SK-N-SH (cell line): Measurements from ENCODE around the gene TGFBR3L. TPM values are rescaled to one million over a fixed set of nuclear protein-coding genes. Genes with fewer than 3 reads are reported as not detected.

Experiments used
- CTCF ChIA-PET: fragments of 300-600, 350-600 bp; formaldehyde crosslinking; extraction: SDS; loops from one replicate; lab custom pipeline; 2021; lab: Yijun Ruan, JAX
- POLR2A ChIA-PET: fragments of 350-600 bp; sonication (Branson Sonifier 250); formaldehyde crosslinking; extraction: SDS; loops from one replicate; lab custom pipeline; 2020; ENCODE audit warnings: antibody characterized with exemption, inconsistent platforms; lab: Yijun Ruan, JAX
- DNase-seq: peaks from one replicate; pipeline ENCODE4 v3.0.0; 2012
- H2AFZ ChIP-seq: fragments of 200-600 bp; sonication (generic); 2 replicates; pipeline ENCODE4 v1.8.1; 2016; ENCODE audit warnings: antibody characterized with exemption, mild to moderate bottlenecking, low read depth
- H3F3A ChIP-seq: fragments of 200-600 bp; sonication (generic); replicated peaks from 2 replicates; pipeline ENCODE3; 2016; ENCODE audit warnings: antibody characterized with exemption, mild to moderate bottlenecking; ENCODE audit not compliant: insufficient read depth
- H3K27ac ChIP-seq, 2 experiments: fragments of 200-500 bp in 1 of 2; fragments of 200-600 bp in 1 of 2; sonication (Bioruptor generic) in 1 of 2; sonication (generic), shearing (Covaris generic) in 1 of 2; 2 replicates each; pipeline versions ENCODE4 v1.5.1 to v1.6.1; 2014 to 2016; ENCODE audit warnings: low read depth in 2 of 2, inconsistent platforms in 1 of 2, low read length in 1 of 2, mild to moderate bottlenecking in 1 of 2, mixed read lengths in 1 of 2
- H3K27me3 ChIP-seq: fragments of 200-600 bp; sonication (generic), shearing (Covaris generic); 2 replicates; pipeline ENCODE4 v1.6.1; 2016; ENCODE audit warnings: mixed run types; ENCODE audit not compliant: insufficient read depth
- H3K36me3 ChIP-seq, 2 experiments: fragments of 200-500 bp in 1 of 2; fragments of 200-600 bp in 1 of 2; sonication (Bioruptor generic) in 1 of 2; sonication (generic) in 1 of 2; replicated peaks in 1 of 2; 2 replicates each; pipeline versions ENCODE3 to v1.5.1; 2014 to 2016; ENCODE audit warnings: low read length in 1 of 2, mild to moderate bottlenecking in 1 of 2; ENCODE audit not compliant: insufficient read depth in 2 of 2, control insufficient read depth in 1 of 2
- H3K4me1 ChIP-seq, 2 experiments: fragments of 200-500 bp in 1 of 2; fragments of 200-600 bp in 1 of 2; sonication (Bioruptor generic) in 1 of 2; sonication (generic), shearing (Covaris generic) in 1 of 2; 2 replicates each; pipeline versions ENCODE4 v1.5.1 to v1.6.1; 2014 to 2016; ENCODE audit warnings: low read depth in 1 of 2, low read length in 1 of 2, mixed run types in 1 of 2; ENCODE audit not compliant: insufficient read depth in 2 of 2, control insufficient read depth in 1 of 2
- H3K4me2 ChIP-seq: fragments of 200-600 bp; sonication (generic), shearing (Covaris generic); 2 replicates; pipeline ENCODE4 v1.6.1; 2017; ENCODE audit warnings: mixed run types
- H3K4me3 ChIP-seq, 2 experiments: fragments of 200-500 bp in 1 of 2; fragments of 200-600 bp in 1 of 2; sonication (Bioruptor generic) in 1 of 2; sonication (generic), shearing (Covaris generic) in 1 of 2; 2 replicates each; pipeline versions ENCODE4 v1.5.1 to v1.8.1; 2014 to 2016; ENCODE audit warnings: low read depth in 2 of 2, inconsistent platforms in 1 of 2, low read length in 1 of 2, mild to moderate bottlenecking in 1 of 2, mixed read lengths in 1 of 2, moderate library complexity in 1 of 2
- H3K79me2 ChIP-seq: fragments of 200-600 bp; sonication (generic); 2 replicates; pipeline ENCODE4 v1.8.1; 2017; ENCODE audit warnings: mild to moderate bottlenecking; ENCODE audit not compliant: insufficient read depth
- H3K9ac ChIP-seq: fragments of 200-600 bp; sonication (generic); 2 replicates; pipeline ENCODE4 v1.6.1; 2017; ENCODE audit warnings: mixed run types
- H3K9me2 ChIP-seq: fragments of 200-600 bp; sonication (generic); 2 replicates; pipeline ENCODE4 v1.6.1; 2017; ENCODE audit warnings: mixed run types
- H3K9me3 ChIP-seq: fragments of 200-600 bp; sonication (generic); 2 replicates; pipeline ENCODE4 v1.6.1; 2017; ENCODE audit warnings: mixed run types, mild to moderate bottlenecking, moderate library complexity
- H4K20me1 ChIP-seq: fragments of 200-600 bp; sonication (generic); 2 replicates; pipeline ENCODE4 v1.6.1; 2017; ENCODE audit warnings: mild to moderate bottlenecking, mixed run types; ENCODE audit not compliant: insufficient read depth
- ELF1 ChIP-seq: IDR thresholded peaks from 2 replicates; pipeline ENCODE4 v1.4.0; 2012
- FOSL2 ChIP-seq: IDR thresholded peaks from 2 replicates; pipeline ENCODE4 v1.4.0; 2012; ENCODE audit warnings: low read depth, mild to moderate bottlenecking, moderate library complexity, borderline replicate concordance
- FOXJ3 ChIP-seq: sonication (generic); formaldehyde crosslinking; IDR thresholded peaks from 2 replicates; pipeline ENCODE4 v1.5.1; 2020; ENCODE audit warnings: mild to moderate bottlenecking, missing genetic modification reagents
- FOXM1 ChIP-seq: IDR thresholded peaks from 2 replicates; pipeline ENCODE4 v1.4.0; 2012; ENCODE audit warnings: low read depth, mild to moderate bottlenecking
- JUND ChIP-seq: IDR thresholded peaks from 2 replicates; pipeline ENCODE4 v1.4.0; 2012
- MEF2A ChIP-seq: IDR thresholded peaks from 2 replicates; pipeline ENCODE4 v1.4.0; 2012; ENCODE audit warnings: low read depth, borderline replicate concordance
- MXI1 ChIP-seq: IDR thresholded peaks from 2 replicates; pipeline ENCODE4 v1.6.1; 2012; ENCODE audit warnings: mild to moderate bottlenecking, low read depth, low read length, improper control_type of control experiment
- NFIC ChIP-seq: IDR thresholded peaks from 2 replicates; pipeline ENCODE4 v1.4.0; 2012; ENCODE audit warnings: borderline replicate concordance
- PBX3 ChIP-seq: IDR thresholded peaks from 2 replicates; pipeline ENCODE4; 2012
- RAD21 ChIP-seq: IDR thresholded peaks from 2 replicates; pipeline ENCODE4 v1.6.1; 2012; ENCODE audit warnings: mild to moderate bottlenecking, low read length
- REST ChIP-seq: IDR thresholded peaks from 2 replicates; pipeline ENCODE4 v1.6.1; 2012; ENCODE audit warnings: mild to moderate bottlenecking, low read depth, low read length, moderate library complexity
- RFX5 ChIP-seq: IDR thresholded peaks from 2 replicates; pipeline ENCODE4 v1.6.1; 2012; ENCODE audit warnings: mild to moderate bottlenecking, improper control_type of control experiment, low read length
- RXRA ChIP-seq: IDR thresholded peaks from 2 replicates; pipeline ENCODE4 v1.4.0; 2012; ENCODE audit warnings: low read depth, mild to moderate bottlenecking, borderline replicate concordance
- SMC3 ChIP-seq: IDR thresholded peaks from 2 replicates; pipeline ENCODE4 v1.6.1; 2012; ENCODE audit warnings: low read depth, low read length, improper control_type of control experiment
- TEAD4 ChIP-seq: IDR thresholded peaks from 2 replicates; pipeline ENCODE4 v1.4.0; 2012; ENCODE audit warnings: mild to moderate bottlenecking, borderline replicate concordance; ENCODE audit not compliant: insufficient read depth
- USF1 ChIP-seq: IDR thresholded peaks from 2 replicates; pipeline ENCODE4 v1.4.0; 2012; ENCODE audit warnings: low read depth, borderline replicate concordance
- USF2 ChIP-seq: fragments of 150-350 bp; IDR thresholded peaks from 2 replicates; pipeline ENCODE4 v1.6.1; 2017; ENCODE audit warnings: antibody characterized with exemption, low read length, low read depth, borderline replicate concordance
- ZBTB33 ChIP-seq: IDR thresholded peaks from 2 replicates; pipeline ENCODE4 v1.4.0; 2012; ENCODE audit warnings: low read depth, borderline replicate concordance
- WGBS: methylation state at CpG from one replicate; pipeline ENCODE4 v1.1.6; 2017; ENCODE audit warnings: low lambda C conversion rate; 5-methylcytosine and 5-hydroxymethylcytosine counted together
- polyA plus RNA-seq, 3 experiments: library from polyadenylated mRNA; depleted of rRNA; stranded (reverse); fragments of >200 nt; gene quantifications; 2 replicates each; pipeline ENCODE4 v1.2.3, GENCODE V29; 2012

Gene TGFBR3L
- polyA plus RNA-seq, 1 of the 3 experiments (the other 2 are of a cell fraction) = 0.87 TPM

- Histone ChIP-seq H3K9me2 (no peaks in the 10 kb centered on the region), H3K79me2 (no peaks in the 10 kb centered on the region), H2AFZ (no peak overlapping the region), H3K36me3 (no peaks in the 10 kb centered on the region), H3K27ac (no peak overlapping the region), H3F3A (no peaks in the 10 kb centered on the region), H3K9me3 (no peaks in the 10 kb centered on the region), H3K4me3 (no peak overlapping the region), H4K20me1 (no peaks in the 10 kb centered on the region), H3K9ac (no peak overlapping the region), H3K27me3 (no peaks in the 10 kb centered on the region), H3K4me2 (no peak overlapping the region), H3K4me1 (peaks cover 0 to 8% of the 10 kb centered on the region in 2 experiments; a peak in 1 of 4 replicates)
- ChIA-PET POLR2A (no interaction called here), CTCF (interaction anchor here (1.2 kb wide), 1 partner anchor 23 kb away, joined by 4 read pairs; no protein-coding TSS in a partner anchor)
- 85% methylated on average over 14 of the region's 16 CpGs for WGBS
- TF ChIP-seq MXI1 (no peak), JUND (no peak), TEAD4 (no peak), RXRA (no peak), PBX3 (no peak), USF1 (no peak), REST (no peak), MEF2A (no peak), RFX5 (no peak), ELF1 (no peak), FOXJ3 (CRISPR knock-in tag) (no peak)
- DNase-seq = no peak
Measured at GRCh38 chr19:7898967-7899366, 15.7 kb upstream of the TGFBR3L start.

- H3K4me3 ChIP-seq = no peak overlapping the region
- no peak overlapping the region for H2AFZ ChIP-seq
- no peak overlapping the region for H3K27ac ChIP-seq
- no peak for DNase-seq
- H3K4me1 ChIP-seq = peaks cover 0 to 13% of the 10 kb centered on the region in 2 experiments; a peak in 2 of 4 replicates
- H3K4me2 ChIP-seq = no peak overlapping the region
- no peaks in the 10 kb centered on the region for H3K9me2 ChIP-seq
- 89% methylated on average over 9 of the region's 34 CpGs for WGBS
- H3K36me3 ChIP-seq = peaks cover 0 to 1% of the 10 kb centered on the region in 2 experiments
- no peaks in the 10 kb centered on the region for H3K27me3 ChIP-seq
- H3K79me2 ChIP-seq = peaks cover 8% of the 10 kb centered on the region
- TF ChIP-seq RAD21 = no peak
- no peak for TF ChIP-seq USF2
- TF ChIP-seq FOXJ3 (CRISPR knock-in tag) = no peak
- no peak for TF ChIP-seq FOXM1
- TF ChIP-seq NFIC = no peak
- no peak for TF ChIP-seq SMC3
- no peak for TF ChIP-seq FOSL2
- no peak for TF ChIP-seq ZBTB33
- peaks cover 5% of the 10 kb centered on the region for H4K20me1 ChIP-seq
- no peaks in the 10 kb centered on the region for H3F3A ChIP-seq
- H3K9ac ChIP-seq = no peak overlapping the region
- ChIA-PET POLR2A (no interaction called here), CTCF (interaction anchor here (0.6 to 1.6 kb wide), 4 partner anchors 12 to 47 kb away, joined by 3 to 12 read pairs (median 4); no protein-coding TSS in a partner anchor)
- H3K9me3 ChIP-seq = no peaks in the 10 kb centered on the region
Measured at GRCh38 chr19:7899751-7900378, 14.8 kb upstream of the TGFBR3L start.
